ENCODE data around the gene HMCN2.

Gene HMCN2

DNA sequence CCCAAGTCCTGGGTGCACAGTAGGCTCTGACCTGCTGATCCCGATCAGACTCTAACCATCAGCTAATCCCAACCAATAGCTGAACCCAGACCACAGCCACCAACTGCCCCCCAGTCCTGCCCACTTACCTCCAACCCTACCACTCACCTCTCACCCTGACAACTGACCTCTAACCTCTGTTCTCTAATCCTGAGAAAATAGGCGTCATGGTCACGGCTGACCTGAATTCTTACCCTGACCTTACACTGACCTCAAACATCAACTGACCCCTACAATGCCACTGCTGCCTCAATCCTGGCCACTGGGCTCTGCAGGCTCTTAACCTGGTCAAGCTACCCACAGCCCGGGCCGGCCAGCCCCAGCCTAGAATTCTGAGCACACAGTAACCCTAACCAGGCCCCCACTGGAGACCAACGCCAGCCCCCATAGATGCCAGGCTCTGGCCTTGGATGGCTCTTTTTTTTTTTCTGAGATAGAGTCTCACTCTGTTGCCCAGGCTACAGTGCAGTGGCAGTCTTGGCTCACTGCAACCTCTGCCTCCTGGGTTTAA is 115.4 kb downstream of the HMCN2 start:
- H3K18ac ChIP-seq (ENCODE audit: low read length), result no peak overlapping the region
- DNase-seq (ENCODE audit: low spot score), result no peak
- H3K27ac ChIP-seq (replicated peaks; ENCODE audit: low read length), result no peak overlapping the region
- H3K4me2 ChIP-seq (ENCODE audit: insufficient read depth, low read length, poor library complexity, severe bottlenecking), result no peak overlapping the region
- peaks cover 0 to 46% (median 0%) of the 10 kb centered on the region in 3 experiments for H3K27me3 ChIP-seq (ENCODE audit: control insufficient read depth in 3 of 3, insufficient read depth in 3 of 3, low read depth in 1 of 3, low read length in 3 of 3)
- H2BK120ac ChIP-seq (ENCODE audit: low read depth, low read length), result no peak overlapping the region
- no peaks in the 10 kb centered on the region for H3K9me3 ChIP-seq (replicated peaks in 1 of 2; ENCODE audit: control insufficient read depth in 2 of 2, insufficient read depth in 1 of 2, low read depth in 1 of 2, low read length in 2 of 2)
- H3K4ac ChIP-seq (ENCODE audit: low read length), result no peak overlapping the region
- no peak overlapping the region for H4K91ac ChIP-seq (ENCODE audit: low read depth, low read length, poor library complexity)
- H3K23ac ChIP-seq (ENCODE audit: low read depth, low read length, poor library complexity), result no peak overlapping the region
- no peak overlapping the region for H2AFZ ChIP-seq (ENCODE audit: low read length)
- H2BK12ac ChIP-seq (ENCODE audit: low read length), result no peak overlapping the region
- H3K4me3 ChIP-seq (ENCODE audit: low read length in 2 of 2), result no peak overlapping the region
- H3K14ac ChIP-seq (ENCODE audit: low read length), result no peak overlapping the region
- no peak overlapping the region for H3K9ac ChIP-seq (ENCODE audit: low read depth, low read length, poor library complexity)
- no peaks in the 10 kb centered on the region for H3K36me3 ChIP-seq (replicated peaks in 1 of 2; ENCODE audit: control insufficient read depth in 2 of 2, insufficient read depth in 2 of 2, low read length in 2 of 2)
- H4K8ac ChIP-seq (ENCODE audit: low read depth, low read length), result no peak overlapping the region
- H2AK5ac ChIP-seq (ENCODE audit: low read depth, low read length), result no peak overlapping the region
- no peak overlapping the region for H2BK15ac ChIP-seq (ENCODE audit: low read length)
- no peak overlapping the region for H2BK5ac ChIP-seq (ENCODE audit: low read length)
- WGBS, 2 donors (ENCODE audit: extremely low coverage in 2 of 2, insufficient read length in 2 of 2, insufficient replicate concordance in 1 of 2), result no CpG with 5 or more reads among the region's 6 CpGs
- H3K79me1 ChIP-seq (ENCODE audit: low read depth, low read length), result no peaks in the 10 kb centered on the region
- peaks cover 0 to 3% of the 10 kb centered on the region in 2 donors for H3K4me1 ChIP-seq (ENCODE audit: control insufficient read depth in 2 of 2, insufficient read depth in 1 of 2, low read depth in 1 of 2, low read length in 2 of 2)

DNA sequence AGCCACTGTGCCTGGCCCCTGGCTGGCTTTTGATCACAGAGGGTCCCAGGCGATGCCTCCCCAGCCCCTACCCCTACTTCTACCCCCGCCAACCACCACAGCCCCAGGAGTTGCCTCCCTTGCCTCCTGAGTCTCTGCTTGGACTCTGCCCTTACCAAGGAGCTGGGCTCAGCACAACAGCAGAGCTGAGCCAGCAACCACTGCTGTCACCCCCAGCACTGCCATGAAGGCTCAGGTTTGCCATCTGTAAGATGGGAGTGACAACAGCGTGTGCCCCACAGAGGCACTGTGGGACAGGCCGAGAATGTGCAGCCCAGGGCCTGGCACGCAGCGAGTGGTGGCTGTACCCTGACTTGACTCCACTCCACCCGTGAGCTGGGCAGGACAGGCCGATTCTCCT is 116.1 kb downstream of the HMCN2 start:
- Histone ChIP-seq H3K79me1 (ENCODE audit: low read depth, low read length) (no peaks in the 10 kb centered on the region), H4K8ac (ENCODE audit: low read depth, low read length) (no peak overlapping the region), H2BK12ac (ENCODE audit: low read length) (no peak overlapping the region), H3K27me3 (ENCODE audit: control insufficient read depth in 3 of 3, insufficient read depth in 3 of 3, low read depth in 1 of 3, low read length in 3 of 3) (peaks cover 0 to 50% (median 0%) of the 10 kb centered on the region in 3 experiments), H2BK5ac (ENCODE audit: low read length) (no peak overlapping the region), H3K23ac (ENCODE audit: low read depth, low read length, poor library complexity) (peak overlapping the region; percentile 45), H2AK5ac (ENCODE audit: low read depth, low read length) (peak overlapping the region; percentile 24), H3K4me2 (ENCODE audit: insufficient read depth, low read length, poor library complexity, severe bottlenecking) (no peak overlapping the region), H3K4ac (ENCODE audit: low read length) (no peak overlapping the region), H3K9me3 (replicated peaks in 1 of 2; ENCODE audit: control insufficient read depth in 2 of 2, insufficient read depth in 1 of 2, low read depth in 1 of 2, low read length in 2 of 2) (no peaks in the 10 kb centered on the region), H3K18ac (ENCODE audit: low read length) (no peak overlapping the region), H2BK120ac (ENCODE audit: low read depth, low read length) (no peak overlapping the region), H3K4me3 (ENCODE audit: low read length in 2 of 2) (no peak overlapping the region), H3K36me3 (replicated peaks in 1 of 2; ENCODE audit: control insufficient read depth in 2 of 2, insufficient read depth in 2 of 2, low read length in 2 of 2) (no peaks in the 10 kb centered on the region), H3K9ac (ENCODE audit: low read depth, low read length, poor library complexity) (peak overlapping the region; percentile 71), H3K14ac (ENCODE audit: low read length) (no peak overlapping the region), H3K4me1 (ENCODE audit: control insufficient read depth in 2 of 2, insufficient read depth in 1 of 2, low read depth in 1 of 2, low read length in 2 of 2) (peaks cover 0 to 3% of the 10 kb centered on the region in 2 donors), H2BK15ac (ENCODE audit: low read length) (no peak overlapping the region), H4K91ac (ENCODE audit: low read depth, low read length, poor library complexity) (no peak overlapping the region), H3K27ac (replicated peaks; ENCODE audit: low read length) (no peak overlapping the region), H2AFZ (ENCODE audit: low read length) (no peak overlapping the region)
- no CpG with 5 or more reads among the region's 8 CpGs for WGBS, 2 donors (ENCODE audit: extremely low coverage in 2 of 2, insufficient read length in 2 of 2, insufficient replicate concordance in 1 of 2)
- no peak for DNase-seq (ENCODE audit: low spot score)

DNA sequence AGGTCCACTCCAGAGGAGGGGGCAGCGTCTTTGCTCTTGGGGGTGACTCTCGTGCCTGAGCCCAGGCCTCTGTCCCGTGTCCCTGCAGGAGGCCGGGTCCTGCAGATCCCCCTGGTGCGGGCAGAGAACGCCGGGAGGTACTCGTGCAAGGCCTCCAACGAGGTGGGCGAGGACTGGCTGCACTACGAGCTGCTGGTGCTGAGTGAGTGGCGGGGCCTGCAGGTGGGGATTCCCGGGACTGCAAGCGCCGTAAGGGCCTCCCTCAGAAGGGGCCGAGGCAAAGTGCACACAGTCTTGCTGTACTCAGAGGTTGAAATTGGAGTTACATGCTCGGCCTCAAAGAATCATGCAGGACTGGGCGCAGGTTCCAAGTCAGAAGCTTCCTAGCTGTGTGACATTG is 116.5 kb downstream of the HMCN2 start:
- Histone ChIP-seq H3K23ac (ENCODE audit: low read depth, low read length, poor library complexity) (peak overlapping the region; percentile 45), H3K9me3 (replicated peaks in 1 of 2; ENCODE audit: control insufficient read depth in 2 of 2, insufficient read depth in 1 of 2, low read depth in 1 of 2, low read length in 2 of 2) (no peaks in the 10 kb centered on the region), H3K4ac (ENCODE audit: low read length) (no peak overlapping the region), H3K4me1 (ENCODE audit: control insufficient read depth in 2 of 2, insufficient read depth in 1 of 2, low read depth in 1 of 2, low read length in 2 of 2) (peaks cover 0 to 3% of the 10 kb centered on the region in 2 donors), H2BK120ac (ENCODE audit: low read depth, low read length) (no peak overlapping the region), H3K27me3 (ENCODE audit: control insufficient read depth in 3 of 3, insufficient read depth in 3 of 3, low read depth in 1 of 3, low read length in 3 of 3) (peaks cover 0 to 50% (median 0%) of the 10 kb centered on the region in 3 experiments), H3K79me1 (ENCODE audit: low read depth, low read length) (no peaks in the 10 kb centered on the region), H4K91ac (ENCODE audit: low read depth, low read length, poor library complexity) (no peak overlapping the region), H3K4me2 (ENCODE audit: insufficient read depth, low read length, poor library complexity, severe bottlenecking) (no peak overlapping the region), H2AK5ac (ENCODE audit: low read depth, low read length) (peak overlapping the region; percentile 24), H3K18ac (ENCODE audit: low read length) (no peak overlapping the region), H2BK5ac (ENCODE audit: low read length) (no peak overlapping the region), H2BK12ac (ENCODE audit: low read length) (no peak overlapping the region), H4K8ac (ENCODE audit: low read depth, low read length) (no peak overlapping the region), H2AFZ (ENCODE audit: low read length) (no peak overlapping the region), H3K4me3 (ENCODE audit: low read length in 2 of 2) (no peak overlapping the region), H3K14ac (ENCODE audit: low read length) (no peak overlapping the region), H3K36me3 (replicated peaks in 1 of 2; ENCODE audit: control insufficient read depth in 2 of 2, insufficient read depth in 2 of 2, low read length in 2 of 2) (no peaks in the 10 kb centered on the region), H3K9ac (ENCODE audit: low read depth, low read length, poor library complexity) (peak overlapping the region; percentile 71), H3K27ac (replicated peaks; ENCODE audit: low read length) (no peak overlapping the region), H2BK15ac (ENCODE audit: low read length) (no peak overlapping the region)
- no peak for DNase-seq (ENCODE audit: low spot score)
- no CpG with 5 or more reads among the region's 18 CpGs for WGBS, 2 donors (ENCODE audit: extremely low coverage in 2 of 2, insufficient read length in 2 of 2, insufficient replicate concordance in 1 of 2)

DNA sequence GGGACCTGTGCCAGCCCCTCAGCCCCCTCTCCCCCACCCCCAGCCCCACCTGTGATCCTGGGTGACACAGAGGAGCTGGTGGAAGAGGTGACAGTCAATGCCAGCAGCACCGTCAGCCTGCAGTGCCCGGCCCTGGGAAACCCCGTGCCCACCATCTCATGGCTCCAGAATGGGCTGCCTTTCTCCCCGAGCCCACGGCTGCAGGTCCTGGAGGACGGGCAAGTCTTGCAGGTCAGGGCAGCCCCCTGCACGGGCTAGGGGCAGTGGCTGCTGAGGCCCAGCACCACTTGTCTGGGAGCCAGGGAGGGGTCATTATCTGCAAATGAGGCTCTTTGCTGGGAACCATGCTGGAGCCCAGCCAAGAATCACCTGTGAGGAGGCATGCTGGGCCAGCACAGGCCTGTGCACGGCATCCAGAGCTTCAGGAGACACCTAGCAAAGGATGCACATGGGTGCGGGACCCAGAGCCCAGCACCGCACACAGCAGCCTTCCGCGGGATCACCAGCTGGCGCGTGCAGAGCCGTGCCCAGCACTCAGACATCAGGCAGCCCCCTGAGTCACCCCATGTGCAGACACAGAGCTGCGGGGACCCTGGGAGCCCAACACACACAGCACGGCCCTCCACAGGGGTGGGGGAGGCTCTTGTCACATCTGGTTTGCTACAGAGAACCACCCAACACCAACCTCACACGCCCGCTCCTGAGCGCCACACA is 117.2 kb downstream of the HMCN2 start:
- Histone ChIP-seq H3K4me3 (ENCODE audit: low read length in 2 of 2) (no peak overlapping the region), H2BK15ac (ENCODE audit: low read length) (peak overlapping the region; percentile 84), H4K8ac (ENCODE audit: low read depth, low read length) (peak overlapping the region; percentile 31), H2BK12ac (ENCODE audit: low read length) (peak overlapping the region; percentile 52), H2AK5ac (ENCODE audit: low read depth, low read length) (peak overlapping the region; percentile 77), H3K27ac (replicated peaks; ENCODE audit: low read length) (no peak overlapping the region), H3K9ac (ENCODE audit: low read depth, low read length, poor library complexity) (no peak overlapping the region), H2BK120ac (ENCODE audit: low read depth, low read length) (no peak overlapping the region), H2AFZ (ENCODE audit: low read length) (no peak overlapping the region), H3K4ac (ENCODE audit: low read length) (no peak overlapping the region), H3K9me3 (replicated peaks in 1 of 2; ENCODE audit: control insufficient read depth in 2 of 2, insufficient read depth in 1 of 2, low read depth in 1 of 2, low read length in 2 of 2) (no peaks in the 10 kb centered on the region), H3K4me1 (ENCODE audit: control insufficient read depth in 2 of 2, insufficient read depth in 1 of 2, low read depth in 1 of 2, low read length in 2 of 2) (peaks cover 0 to 3% of the 10 kb centered on the region in 2 donors), H4K91ac (ENCODE audit: low read depth, low read length, poor library complexity) (no peak overlapping the region), H3K4me2 (ENCODE audit: insufficient read depth, low read length, poor library complexity, severe bottlenecking) (no peak overlapping the region), H2BK5ac (ENCODE audit: low read length) (no peak overlapping the region), H3K27me3 (ENCODE audit: control insufficient read depth in 3 of 3, insufficient read depth in 3 of 3, low read depth in 1 of 3, low read length in 3 of 3) (peaks cover 0 to 56% (median 0%) of the 10 kb centered on the region in 3 experiments), H3K36me3 (replicated peaks in 1 of 2; ENCODE audit: control insufficient read depth in 2 of 2, insufficient read depth in 2 of 2, low read length in 2 of 2) (no peaks in the 10 kb centered on the region), H3K14ac (ENCODE audit: low read length) (peak overlapping the region; percentile 15), H3K23ac (ENCODE audit: low read depth, low read length, poor library complexity) (peak overlapping the region; percentile 77), H3K79me1 (ENCODE audit: low read depth, low read length) (no peaks in the 10 kb centered on the region), H3K18ac (ENCODE audit: low read length) (peak overlapping the region; percentile 63)
- no peak for DNase-seq (ENCODE audit: low spot score)
- no CpG with 5 or more reads among the region's 20 CpGs for WGBS, 2 donors (ENCODE audit: extremely low coverage in 2 of 2, insufficient read length in 2 of 2, insufficient replicate concordance in 1 of 2)
